NCI-H345 (cell line): Measurements from ENCODE around the gene RNLS.

ENCODE experiments used
- DNase-seq: peaks from one replicate; lab custom pipeline; 2025; lab: John Stamatoyannopoulos, UW

The RNLS gene

DNA sequence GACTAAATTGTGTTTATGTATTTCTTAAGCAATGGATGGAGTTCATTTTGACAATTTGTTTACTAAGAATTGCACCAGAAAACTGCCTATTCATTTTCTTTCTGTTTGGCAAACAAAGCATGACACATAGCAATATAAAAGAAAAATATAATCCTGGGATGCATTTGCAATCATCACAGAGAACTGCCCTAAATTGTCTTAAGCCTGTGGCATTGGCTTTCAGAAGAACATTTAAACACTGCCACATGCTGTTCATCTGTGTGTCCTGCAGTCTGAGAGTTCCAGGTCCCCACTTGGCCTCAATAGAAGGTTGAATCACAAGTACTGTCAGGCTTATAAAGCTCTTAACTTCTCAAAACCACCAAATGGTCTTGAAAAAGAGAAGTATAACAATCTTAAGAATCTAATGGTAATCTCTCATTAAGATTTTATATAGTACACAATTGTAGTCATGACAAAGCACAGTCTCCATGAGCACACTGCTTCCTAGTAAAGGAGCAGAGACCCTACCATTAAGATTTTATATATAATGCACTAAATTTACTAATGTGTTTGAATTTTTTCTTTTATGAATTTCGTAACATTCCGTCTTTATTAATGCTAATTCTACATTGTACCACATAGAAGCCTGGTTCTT, 29.9 kb downstream of the RNLS start:
- peak; percentile 32 for DNase-seq

DNA sequence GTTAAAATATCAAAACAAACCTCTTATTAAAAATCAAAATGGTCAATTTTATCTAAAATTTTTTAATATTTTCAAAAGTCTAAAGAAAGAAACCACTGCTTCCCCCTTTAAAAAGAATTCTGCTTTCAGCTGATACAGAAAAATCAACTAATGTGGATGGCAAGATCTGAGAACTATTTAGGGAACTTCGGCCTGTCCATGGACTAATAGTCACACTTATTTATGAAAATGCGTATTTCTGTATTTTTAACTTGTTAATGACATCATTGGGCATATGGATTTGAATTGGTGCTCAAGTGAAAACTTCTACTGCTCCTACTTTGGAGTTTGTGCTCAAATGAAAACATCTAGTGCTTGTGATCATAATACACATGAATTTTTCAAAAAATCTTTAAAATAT, 31.9 kb downstream of the RNLS start:
- no peak for DNase-seq

DNA sequence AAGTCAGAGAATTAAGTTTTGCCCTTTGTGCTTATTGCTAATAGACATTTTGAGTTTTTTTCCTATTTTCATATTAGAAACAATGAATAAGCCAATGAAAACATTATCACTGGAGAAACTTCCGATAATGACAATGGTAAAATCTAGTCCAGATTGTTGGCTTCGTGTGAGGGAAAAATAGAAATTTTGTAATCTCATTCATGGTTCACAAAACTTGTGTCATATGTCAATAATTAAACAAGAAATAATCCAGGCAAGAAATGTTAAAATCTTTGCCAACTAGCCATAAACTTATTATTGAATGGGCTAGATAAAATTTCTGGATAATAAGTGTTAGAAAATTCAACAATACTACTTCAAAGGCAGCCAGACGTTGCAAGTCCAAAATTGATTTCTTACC, 36.6 kb downstream of the RNLS start:
- DNase-seq = no peak

DNA sequence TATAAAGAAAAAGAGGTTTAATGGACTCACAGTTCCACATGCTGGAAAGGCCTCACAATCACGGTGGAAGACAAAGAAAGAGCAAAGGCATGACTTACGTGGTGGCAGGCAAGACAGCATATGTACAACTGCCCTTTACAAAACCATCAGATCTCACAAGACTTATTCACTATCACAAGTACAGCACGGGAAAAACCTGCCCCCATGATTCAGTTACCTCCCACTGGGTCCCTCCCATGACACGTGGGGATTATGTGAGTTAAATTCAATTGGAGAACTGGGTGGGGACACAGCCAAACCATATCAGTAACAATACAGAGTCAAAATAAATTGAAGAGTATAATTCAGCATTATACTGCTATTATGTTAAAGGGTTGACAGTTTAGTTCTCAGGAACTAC, 37.8 kb downstream of the RNLS start:
- no peak for DNase-seq

DNA sequence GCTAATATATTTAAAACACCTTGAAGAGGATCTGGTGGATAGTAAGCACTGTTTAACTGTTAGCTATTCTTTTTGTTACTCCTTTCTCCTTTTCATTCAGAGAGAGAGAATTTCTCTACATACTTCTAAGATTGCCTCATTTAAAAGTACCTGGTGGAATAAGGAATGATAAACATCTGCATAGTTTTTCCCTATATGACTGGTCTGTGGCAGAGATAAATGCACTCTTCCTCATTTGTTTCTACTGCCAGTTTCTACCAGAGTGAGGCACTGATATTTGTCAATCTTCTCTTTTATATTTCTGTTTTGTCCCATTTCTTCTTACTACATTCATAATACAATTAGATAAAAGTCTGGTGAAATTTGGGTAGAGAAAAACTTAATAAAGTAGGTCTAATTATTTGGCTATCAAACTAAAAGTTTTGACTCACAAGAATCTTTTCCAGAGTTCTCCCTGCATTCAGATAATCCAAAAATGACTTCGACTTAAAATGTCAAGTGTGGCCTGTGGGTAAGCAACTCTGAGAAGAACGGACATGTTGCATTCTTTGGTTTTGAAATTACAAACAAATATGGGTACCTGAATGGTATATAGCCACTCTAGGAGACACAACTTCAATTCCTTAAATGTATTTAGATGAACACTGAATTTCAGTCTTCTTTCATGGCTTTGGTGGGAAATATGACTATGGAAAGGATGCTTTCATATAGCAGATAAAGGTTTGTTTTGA, 38.8 kb downstream of the RNLS start:
- DNase-seq = no peak

DNA sequence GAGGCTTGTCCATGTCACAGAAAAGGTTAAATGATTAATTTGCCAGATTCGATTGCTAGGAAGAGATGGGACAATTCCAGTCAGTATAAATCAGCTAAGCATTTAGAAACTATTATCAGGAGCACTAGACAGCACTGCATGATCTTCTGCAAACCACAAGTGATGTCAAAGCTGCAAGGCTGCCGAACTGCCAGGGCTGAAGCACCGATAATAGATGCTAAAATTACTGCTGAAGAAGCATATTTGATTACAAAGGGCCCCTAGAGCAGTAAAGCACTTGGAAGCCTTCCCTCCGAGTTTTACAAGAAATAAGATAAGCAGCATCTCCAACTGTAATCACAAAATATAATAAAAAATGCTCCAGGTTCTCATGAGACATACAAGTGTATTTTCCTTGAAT, 40.6 kb downstream of the RNLS start:
- DNase-seq = no peak

DNA sequence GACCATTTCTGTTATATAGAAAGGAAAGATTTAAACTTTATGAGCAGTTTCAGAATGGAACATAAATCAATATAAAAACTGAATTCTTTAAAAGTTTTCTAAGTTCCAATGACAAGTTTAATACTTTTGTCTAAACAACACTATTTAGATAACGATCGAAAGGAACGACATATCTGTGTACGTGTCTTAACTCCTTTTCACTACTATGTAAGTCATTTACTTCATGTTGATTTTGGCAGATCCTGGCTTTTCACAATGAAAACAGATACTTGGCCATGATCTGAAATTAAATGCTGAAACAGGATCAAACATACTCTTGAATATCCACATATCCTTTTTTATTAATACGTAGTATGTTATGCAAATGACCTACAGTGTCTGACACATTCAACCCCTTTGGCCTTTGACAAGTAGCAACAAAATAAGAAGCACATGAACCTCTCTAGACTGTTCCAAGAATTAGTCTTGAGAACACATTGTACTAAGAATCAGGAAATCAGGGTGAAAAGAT, 41.9 kb downstream of the RNLS start:
- DNase-seq = no peak

DNA sequence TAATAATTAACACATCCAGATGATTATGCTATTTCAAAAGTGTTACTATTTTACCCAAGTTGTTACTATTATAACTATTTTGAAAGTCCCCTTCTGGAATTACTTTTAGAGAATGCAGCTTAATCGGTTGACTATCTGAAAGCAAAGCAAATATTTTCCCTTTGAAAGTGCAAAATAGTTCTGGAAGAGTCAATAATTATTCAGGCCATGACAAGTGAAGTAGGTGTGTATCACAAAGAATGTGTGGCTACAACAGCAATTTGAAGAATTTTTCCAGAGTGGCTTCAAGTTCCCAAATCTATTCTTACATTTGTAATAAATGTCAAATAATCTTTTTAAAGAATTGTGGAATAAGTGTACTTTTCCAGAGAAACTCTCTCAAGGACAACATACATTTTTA, 42.8 kb downstream of the RNLS start:
- no peak for DNase-seq

DNA sequence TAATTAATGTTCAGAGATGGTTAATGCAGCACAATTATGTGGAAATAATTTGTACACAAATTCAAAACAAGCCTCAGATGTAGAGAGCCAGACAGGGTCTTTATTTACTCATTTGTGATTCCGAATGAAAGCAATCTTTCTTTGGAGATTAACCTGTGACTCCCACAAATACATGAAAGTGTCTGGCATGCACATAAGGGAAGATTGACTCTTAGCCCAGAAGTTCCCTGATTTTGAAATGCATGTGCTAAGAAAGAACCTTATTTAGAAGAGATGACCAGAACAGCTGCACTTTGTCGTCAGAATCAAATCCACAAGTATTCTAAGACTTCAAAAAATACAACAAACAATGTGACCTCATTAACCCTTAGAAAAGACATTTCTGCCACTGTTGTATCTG, 45.1 kb downstream of the RNLS start:
- no peak for DNase-seq

DNA sequence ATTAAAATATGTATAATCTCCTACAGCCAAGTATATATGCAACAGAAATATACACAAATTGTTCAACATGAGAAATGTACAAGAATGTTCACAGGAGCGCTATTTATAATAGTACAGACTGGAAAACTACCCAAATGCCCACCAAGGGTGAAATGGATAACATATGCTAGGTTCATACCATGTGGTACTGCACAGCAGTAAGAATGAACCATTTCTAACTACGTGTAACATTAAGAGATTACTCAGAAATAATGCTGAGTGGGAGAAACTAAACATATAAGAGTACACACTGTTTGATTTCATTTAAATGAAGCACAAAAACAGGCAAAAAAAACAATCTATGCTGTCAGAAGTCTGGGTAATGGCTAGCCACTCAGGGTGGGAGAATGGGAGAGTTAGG, 45.8 kb downstream of the RNLS start:
- DNase-seq = no peak

DNA sequence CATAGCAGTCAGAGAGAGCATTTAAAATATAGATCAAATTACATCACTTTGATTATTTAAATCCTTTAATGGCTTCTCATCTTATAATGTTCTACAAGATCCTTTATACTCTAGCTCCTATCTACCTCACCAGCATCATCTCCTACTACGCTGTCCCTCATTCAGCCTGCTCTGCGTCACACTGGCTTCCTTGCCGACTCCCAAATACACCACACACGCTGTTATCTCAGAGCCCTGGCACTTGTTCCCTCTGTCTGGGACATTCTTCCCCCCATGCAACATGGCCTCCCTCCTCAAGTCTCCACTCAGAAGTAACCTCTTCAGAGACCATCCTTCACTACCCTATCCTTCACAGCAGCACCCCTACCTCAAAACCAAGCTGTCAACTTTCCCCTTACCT, 46.7 kb downstream of the RNLS start:
- DNase-seq = no peak

DNA sequence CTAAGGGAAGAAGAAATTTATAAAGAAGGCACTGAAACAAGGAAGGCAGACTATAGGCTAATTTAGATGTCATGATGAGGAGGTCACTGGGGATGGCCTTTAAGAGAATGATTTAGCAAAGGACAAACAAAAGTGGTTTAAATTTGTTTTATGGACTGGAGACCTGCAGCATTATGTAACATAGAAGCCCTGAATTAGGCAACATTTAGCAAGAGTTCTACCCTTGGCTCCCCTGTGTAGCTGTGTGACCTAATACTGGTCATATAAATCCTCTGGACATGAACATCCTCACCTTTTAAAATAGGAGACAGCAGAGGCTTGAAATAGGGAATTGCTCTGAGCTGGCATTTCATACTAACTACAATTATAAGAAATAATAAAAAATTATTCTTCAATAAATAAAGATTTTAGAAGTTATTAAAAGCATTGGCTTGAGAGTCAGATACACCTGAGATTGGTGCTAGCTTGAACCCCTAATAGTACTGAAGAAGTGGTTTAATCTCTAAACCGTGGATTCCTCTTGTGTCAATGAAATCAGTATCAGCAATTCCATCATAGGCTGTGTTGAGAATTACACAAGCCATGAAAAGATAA, 48.9 kb downstream of the RNLS start:
- no peak for DNase-seq

DNA sequence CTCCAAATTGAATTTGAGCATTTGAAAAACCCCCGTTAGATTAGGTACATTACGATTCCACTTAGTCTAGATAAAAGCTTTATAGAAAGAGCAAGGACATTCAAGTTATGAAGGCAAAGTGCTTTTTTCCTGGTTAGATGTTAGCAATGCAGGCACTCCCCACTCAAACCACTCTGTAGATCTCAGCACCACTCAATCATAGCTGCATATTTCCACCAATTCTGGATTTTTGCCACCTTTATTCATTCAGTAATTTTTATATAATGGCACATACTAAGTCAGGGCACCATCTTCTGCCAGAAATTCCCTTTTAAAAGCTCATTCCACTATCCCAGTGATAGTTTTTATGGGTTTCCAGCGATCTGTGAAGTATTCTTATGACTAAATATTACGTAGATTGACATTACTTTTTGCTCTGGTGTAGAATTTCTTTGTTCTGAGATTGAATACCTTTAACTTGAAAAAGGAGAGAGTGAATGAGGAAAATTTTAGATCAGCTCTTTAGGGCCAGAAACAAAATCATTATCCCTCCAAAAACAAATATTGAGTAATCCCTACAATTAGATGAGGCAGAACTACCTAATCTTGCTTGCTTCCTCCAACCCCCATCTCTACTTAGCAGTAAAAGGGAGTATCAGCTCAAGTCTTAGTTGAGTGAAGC, 51.6 kb downstream of the RNLS start:
- DNase-seq = no peak

DNA sequence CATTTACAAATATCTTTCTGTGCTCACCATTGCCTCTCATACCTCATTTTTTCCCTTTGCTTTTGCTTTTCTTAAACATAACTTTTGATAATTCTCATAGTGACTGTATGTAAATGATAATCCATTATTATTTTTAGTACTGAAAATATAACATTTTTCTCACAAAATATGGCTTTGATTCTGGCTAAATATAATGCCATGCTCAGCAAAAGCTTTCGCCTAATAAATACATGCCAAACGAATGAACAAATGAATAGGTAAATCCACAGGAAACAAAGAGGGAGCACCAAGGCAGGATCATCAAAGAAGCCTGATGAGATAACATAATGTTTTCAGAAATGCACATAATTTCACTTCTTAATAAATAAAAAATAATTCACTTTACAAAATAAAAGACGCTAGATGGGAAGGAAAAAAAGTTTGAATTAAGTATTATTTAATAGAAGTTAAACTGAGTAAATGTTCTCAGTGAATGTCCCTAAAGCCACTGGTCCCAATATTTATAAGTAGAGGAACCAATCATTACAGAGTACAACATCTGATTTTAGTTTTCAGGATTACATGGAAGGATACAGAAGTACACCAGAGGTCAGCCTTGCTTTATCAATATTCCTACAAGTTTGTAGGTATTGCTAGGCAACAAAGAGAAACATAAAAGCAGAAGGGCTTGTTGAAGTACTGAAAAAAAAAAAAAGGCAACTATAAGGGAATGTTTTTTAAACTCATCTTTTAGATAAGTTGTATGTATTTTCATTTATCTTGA, 52.3 kb downstream of the RNLS start:
- DNase-seq = no peak

DNA sequence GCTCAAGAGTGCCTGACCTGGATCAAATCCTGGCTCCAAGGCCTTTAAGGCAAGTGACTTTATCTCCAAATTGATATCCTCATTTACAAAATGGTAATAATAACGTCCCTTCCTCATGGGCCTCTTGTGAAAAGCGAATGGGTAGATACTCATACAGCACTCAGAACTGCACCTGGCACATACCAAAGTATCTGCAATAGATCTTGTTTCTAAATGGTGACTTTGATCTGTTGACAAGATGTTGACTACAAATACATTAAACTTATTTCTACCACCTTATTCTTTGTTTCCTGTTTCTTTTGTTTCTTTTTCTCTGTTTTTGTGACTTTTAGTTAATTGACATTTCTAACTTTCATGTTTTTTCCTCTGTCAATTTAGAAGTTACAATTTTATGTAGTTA, 53.0 kb downstream of the RNLS start:
- no peak for DNase-seq

DNA sequence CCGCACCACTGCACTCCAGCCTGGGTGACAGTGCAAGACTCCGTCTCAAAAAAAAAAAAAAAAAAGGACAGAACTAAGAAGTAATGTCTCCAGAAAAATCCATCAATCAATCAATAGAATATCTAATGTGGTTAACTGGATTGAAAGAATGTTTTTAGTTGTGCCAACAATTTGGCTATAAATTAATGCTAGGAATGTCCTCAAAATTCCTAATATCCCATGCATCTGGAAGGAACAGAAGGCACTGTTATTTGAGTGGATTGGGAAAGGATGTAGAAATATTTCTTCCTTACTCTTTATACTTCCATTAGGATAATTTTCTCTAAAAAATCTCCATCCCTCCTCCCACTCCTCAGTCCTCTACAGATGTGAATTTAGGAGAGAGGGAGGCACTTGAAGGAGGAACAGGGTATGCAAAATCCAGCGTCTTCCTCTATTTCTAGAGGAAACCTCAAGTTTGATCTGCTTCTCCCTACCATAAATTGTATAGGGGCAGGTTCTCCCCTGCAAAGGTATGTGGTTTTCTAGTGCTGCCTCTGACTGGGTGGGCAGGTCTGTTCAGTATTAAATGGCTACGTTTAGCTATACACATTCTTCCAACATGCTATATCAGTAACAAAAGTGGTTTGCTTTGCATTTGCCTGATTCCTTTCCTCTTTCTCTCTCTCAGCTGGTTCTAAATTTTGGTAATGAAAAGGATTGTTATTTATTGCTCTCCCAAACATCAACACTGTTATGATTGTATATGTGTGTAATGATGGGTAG, 54.1 kb downstream of the RNLS start:
- DNase-seq = no peak

DNA sequence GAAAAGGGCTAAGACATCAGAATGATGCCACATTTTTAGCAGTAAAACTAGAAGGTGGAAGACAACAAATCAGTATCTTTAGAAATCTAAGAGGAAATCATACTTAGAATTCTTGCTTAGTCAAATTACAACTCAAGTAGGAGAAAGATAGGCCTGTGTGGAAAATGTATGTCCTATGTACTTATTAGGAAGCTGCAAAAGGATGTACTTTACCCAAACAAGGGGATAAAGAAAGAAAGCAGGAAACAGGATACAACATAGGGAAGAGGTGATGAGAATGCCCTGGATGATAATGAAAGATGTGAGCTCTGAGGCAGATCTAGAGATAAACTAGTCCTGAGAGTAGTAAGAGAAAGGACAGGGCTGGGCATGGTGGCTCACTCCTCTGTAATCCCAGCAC, 54.9 kb downstream of the RNLS start:
- DNase-seq = no peak

DNA sequence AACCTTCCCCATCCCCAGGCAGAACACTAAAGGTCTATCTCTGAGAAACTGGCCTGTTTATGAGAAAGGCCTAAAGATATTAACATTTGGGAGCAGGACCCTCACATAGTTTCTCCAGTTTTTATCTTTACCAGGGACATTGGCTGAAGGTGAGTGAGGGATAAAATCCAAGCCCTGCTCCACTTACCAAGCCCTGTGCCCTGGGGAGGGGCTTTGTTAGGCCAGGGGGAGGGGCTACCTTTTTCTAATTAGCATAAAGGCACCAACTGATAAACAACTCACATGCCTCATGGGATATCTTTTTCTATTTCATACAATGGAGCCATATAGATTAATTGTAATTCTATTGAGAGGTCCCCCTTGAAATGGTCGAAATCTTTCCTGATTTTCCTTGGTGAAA, 55.9 kb downstream of the RNLS start:
- DNase-seq = no peak

DNA sequence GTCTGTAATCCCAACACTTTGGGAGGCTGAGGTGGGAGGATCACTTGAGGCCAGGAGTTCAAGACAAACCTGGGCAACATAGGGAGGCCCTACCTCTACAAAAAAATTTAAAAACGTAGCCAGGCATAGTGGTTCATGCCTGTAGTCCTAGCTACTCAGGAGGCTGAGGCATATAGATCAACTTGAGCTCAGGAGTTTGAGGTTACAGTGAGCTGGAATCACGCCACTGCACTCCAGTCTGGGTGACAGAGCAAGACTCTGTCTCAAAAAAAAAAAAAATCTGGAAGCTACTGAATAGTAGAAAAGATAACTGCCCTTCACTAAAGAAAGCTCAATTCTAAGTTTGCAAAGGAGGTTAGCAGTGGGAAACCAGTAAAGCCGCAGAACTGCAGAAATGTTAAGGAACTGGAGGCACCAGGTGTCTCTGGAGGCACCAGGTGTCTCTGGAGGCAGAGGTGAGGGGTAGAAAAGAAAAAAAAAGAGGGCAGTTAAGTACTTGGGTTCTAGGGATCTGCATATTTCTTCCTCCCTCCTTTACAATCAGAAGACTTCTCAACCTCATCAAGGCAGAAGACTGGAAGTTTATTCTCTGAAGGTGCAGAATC, 56.5 kb downstream of the RNLS start:
- no peak for DNase-seq

DNA sequence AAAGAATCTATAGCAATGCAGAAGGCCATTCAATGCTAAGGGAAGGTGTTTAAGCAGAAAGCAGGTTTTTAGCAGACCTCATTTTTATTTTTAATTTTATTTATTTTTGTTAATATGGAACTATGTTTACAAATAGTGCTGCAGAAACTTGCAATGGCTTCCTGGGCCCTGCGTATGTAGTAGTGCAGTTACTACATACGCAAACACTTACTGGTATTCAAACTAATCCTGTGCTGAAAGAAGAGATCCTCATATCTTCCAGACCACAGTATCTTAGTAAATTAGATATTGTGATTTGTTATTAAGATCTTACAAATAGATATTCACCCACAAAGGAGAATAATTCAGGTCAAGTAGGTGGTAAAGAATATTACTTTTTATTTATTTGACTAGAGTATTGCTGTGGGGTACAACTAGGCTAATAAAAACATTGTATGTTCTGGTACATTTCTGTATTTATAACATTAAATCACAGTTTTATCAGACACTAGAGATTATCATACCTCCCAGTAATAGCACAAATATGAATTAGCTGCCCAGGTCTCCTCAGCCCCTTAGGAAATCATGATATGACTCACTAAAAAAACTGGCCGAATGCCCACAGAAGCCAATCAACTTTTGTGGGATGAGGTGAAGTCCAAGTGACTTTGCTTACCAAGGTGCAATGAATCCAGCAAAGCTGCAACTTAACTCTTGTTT, 57.6 kb downstream of the RNLS start:
- no peak for DNase-seq
